Smooth muscle cell (in vitro differentiated cells): ENCODE results near the gene BRF1. TPM values are rescaled to one million over a fixed set of nuclear protein-coding genes. Genes with fewer than 3 reads are reported as not detected.
"Not testable (repeated sequence)": the region's sequence is repeated elsewhere in the genome, so short reads cannot be mapped to it uniquely, and the experiment has no call there.

Experiments
- DNase-seq: peaks from one replicate; lab custom pipeline; 2025; ENCODE audit not compliant: unreplicated experiment; lab: John Stamatoyannopoulos, UW
- H2AFZ ChIP-seq: fragments of 200-600 bp; sonication (generic); 2 replicates; pipeline ENCODE4 v1.6.0; 2016; ENCODE audit warnings: antibody characterized with exemption, low read depth, mild to moderate bottlenecking
- H3F3A ChIP-seq: fragments of 200-600 bp; sonication (generic); 2 replicates; pipeline ENCODE4 v1.6.0; 2017; ENCODE audit warnings: antibody characterized with exemption, low read depth
- H3K27ac ChIP-seq: fragments of 200-600 bp; sonication (generic); 2 replicates; pipeline ENCODE4 v1.5.1; 2016; ENCODE audit warnings: low read depth, mild to moderate bottlenecking
- H3K27me3 ChIP-seq: fragments of 200-600 bp; sonication (generic); 2 replicates; pipeline ENCODE4 v1.6.1; 2016; ENCODE audit warnings: low read depth, mild to moderate bottlenecking
- H3K36me3 ChIP-seq: fragments of 200-600 bp; sonication (generic); 2 replicates; pipeline ENCODE4 v1.5.1; 2016; ENCODE audit warnings: low read depth
- H3K4me1 ChIP-seq: fragments of 200-600 bp; sonication (generic); 2 replicates; pipeline ENCODE4 v1.5.1; 2016; ENCODE audit warnings: low read depth
- H3K4me2 ChIP-seq: fragments of 200-600 bp; sonication (generic); 2 replicates; pipeline ENCODE4 v1.6.0; 2016; ENCODE audit warnings: mild to moderate bottlenecking
- H3K4me3 ChIP-seq: fragments of 200-600 bp; sonication (generic); 2 replicates; pipeline ENCODE4 v1.5.1; 2016; ENCODE audit warnings: mild to moderate bottlenecking
- H3K79me2 ChIP-seq: fragments of 200-600 bp; sonication (generic); 2 replicates; pipeline ENCODE4 v1.6.0; 2016; ENCODE audit warnings: low read depth, mild to moderate bottlenecking
- H3K9ac ChIP-seq: fragments of 200-600 bp; sonication (generic); 2 replicates; pipeline ENCODE4 v1.6.0; 2016; ENCODE audit warnings: low read depth
- H3K9me3 ChIP-seq: fragments of 200-600 bp; sonication (generic); replicated peaks from 2 replicates; pipeline ENCODE4 v1.5.1; 2016; ENCODE audit warnings: low read depth
- H4K20me1 ChIP-seq: fragments of 200-600 bp; sonication (generic); 2 replicates; pipeline ENCODE4 v1.6.0; 2016; ENCODE audit warnings: low read depth
- CTCF ChIP-seq: fragments of 200-600 bp; sonication (generic); IDR thresholded peaks from 2 replicates; pipeline ENCODE4 v1.5.1; 2017; ENCODE audit warnings: borderline replicate concordance, mild to moderate bottlenecking, antibody characterized with exemption; ENCODE audit not compliant: insufficient read depth, poor library complexity, severe bottlenecking
- WGBS: methylation state at CpG from one replicate; pipeline ENCODE4 v1.1.7; 2016; ENCODE audit warnings: low lambda C conversion rate; 5-methylcytosine and 5-hydroxymethylcytosine counted together
- polyA plus RNA-seq: library from polyadenylated mRNA; unstranded; fragments of >200 nt; fragmentation: Nextera tagmentation; extraction: Ambion mirVana; gene quantifications from 2 replicates; pipeline ENCODE4 v1.2.1, GENCODE V29; 2016
- total RNA-seq: library from RNA; depleted of rRNA; stranded (reverse); fragments of >200 nt; gene quantifications from 2 replicates; pipeline ENCODE4 v1.2.3, GENCODE V29; 2014

Gene BRF1
- total and polyA plus RNA-seq, 2 experiments from 2014 or later: 12.5 to 15.9 TPM

- Histone ChIP-seq H3F3A (no peaks in the 10 kb centered on the region), H2AFZ (no peak overlapping the region), H4K20me1 (no peaks in the 10 kb centered on the region), H3K9ac (no peak overlapping the region), H3K27me3 (no peaks in the 10 kb centered on the region), H3K9me3 (no peaks in the 10 kb centered on the region), H3K79me2 (no peaks in the 10 kb centered on the region), H3K36me3 (no peaks in the 10 kb centered on the region), H3K4me2 (no peak overlapping the region), H3K27ac (no peak overlapping the region), H3K4me1 (no peaks in the 10 kb centered on the region), H3K4me3 (no peak overlapping the region)
- TF ChIP-seq CTCF: no peak
- WGBS: 83% methylated on average over 9 of the region's 9 CpGs
- DNase-seq: no peak
Measured at GRCh38 chr14:105305345-105305744, 4.5 kb upstream of the BRF1 start.

GRCh38 chr14:105304565-105304964 is 3.8 kb upstream of the BRF1 start:
- Histone ChIP-seq H3K9me3 (no peaks in the 10 kb centered on the region), H2AFZ (no peak overlapping the region), H3F3A (peaks cover 8% of the 10 kb centered on the region), H3K27me3 (no peaks in the 10 kb centered on the region), H3K79me2 (peaks cover 5% of the 10 kb centered on the region), H3K27ac (no peak overlapping the region), H3K4me1 (no peaks in the 10 kb centered on the region), H3K4me2 (no peak overlapping the region), H4K20me1 (peaks cover 5% of the 10 kb centered on the region), H3K36me3 (no peaks in the 10 kb centered on the region), H3K4me3 (no peak overlapping the region), H3K9ac (no peak overlapping the region)
- WGBS: 87% methylated on average over 9 of the region's 9 CpGs
- TF ChIP-seq CTCF: no peak
- no peak for DNase-seq

GRCh38 chr14:105303949-105304348 is 3.1 kb upstream of the BRF1 start:
- Histone ChIP-seq H3F3A (peaks cover 10% of the 10 kb centered on the region), H3K4me1 (no peaks in the 10 kb centered on the region), H3K4me2 (no peak overlapping the region), H3K9ac (no peak overlapping the region), H3K79me2 (peaks cover 11% of the 10 kb centered on the region), H3K27ac (no peak overlapping the region), H3K27me3 (no peaks in the 10 kb centered on the region), H3K4me3 (no peak overlapping the region), H4K20me1 (peaks cover 11% of the 10 kb centered on the region), H3K36me3 (no peaks in the 10 kb centered on the region), H3K9me3 (no peaks in the 10 kb centered on the region), H2AFZ (no peak overlapping the region)
- whole genome bisulfite sequencing: 82% methylated on average over 6 of the region's 6 CpGs
- DNase-seq: no peak
- TF ChIP-seq CTCF: no peak

- Histone ChIP-seq H3F3A (peaks cover 10% of the 10 kb centered on the region), H3K4me3 (peak overlapping the region; percentile 91), H3K79me2 (peaks cover 31% of the 10 kb centered on the region), H4K20me1 (peaks cover 32% of the 10 kb centered on the region), H3K4me2 (peak overlapping the region; percentile 97)
- WGBS: 53% methylated on average over 11 of the region's 11 CpGs
- DNase-seq, H3K9ac ChIP-seq, H2AFZ ChIP-seq, H3K9me3 ChIP-seq, H3K27ac ChIP-seq, H3K27me3 ChIP-seq, H3K4me1 ChIP-seq, H3K36me3 ChIP-seq: not testable (repeated sequence)
Measured at GRCh38 chr14:105301915-105302249, 1.1 kb upstream of the BRF1 start.
